Cardiac muscle cell (in vitro differentiated cells and primary cell): ENCODE results near the gene FARS2. TPM values are rescaled to one million over a fixed set of nuclear protein-coding genes. Genes with fewer than 3 reads are reported as not detected.

ENCODE experiments used
- DNase-seq, 2 donors: peaks; one replicate each; pipeline versions ENCODE4 v3.0.0 to v3.0.0-alpha.2; 2010 to 2017; ENCODE audit warnings: low read depth in 1 of 2, low spot score in 1 of 2
- H3K27ac ChIP-seq: fragments of 200-600 bp; sonication (generic); 2 replicates; pipeline ENCODE4 v1.5.1; 2016
- H3K27me3 ChIP-seq: fragments of 200-600 bp; sonication (generic); 2 replicates; pipeline ENCODE4 v1.6.0; 2016; ENCODE audit warnings: control low read depth
- H3K36me3 ChIP-seq: fragments of 200-600 bp; sonication (generic); 2 replicates; pipeline ENCODE4 v1.5.1; 2016; ENCODE audit warnings: control low read depth
- H3K4me1 ChIP-seq: fragments of 200-600 bp; sonication (generic); 2 replicates; pipeline ENCODE4 v1.8.1; 2017; ENCODE audit warnings: low read depth, mild to moderate bottlenecking, mixed run types
- H3K4me3 ChIP-seq: fragments of 200-600 bp; sonication (generic); 2 replicates; pipeline ENCODE4 v1.5.1; 2016; ENCODE audit warnings: mild to moderate bottlenecking
- H3K9me3 ChIP-seq: fragments of 200-600 bp; sonication (generic); 2 replicates; pipeline ENCODE4 v1.5.1; 2017; ENCODE audit warnings: low read depth, mild to moderate bottlenecking, control low read depth
- polyA plus RNA-seq: library from polyadenylated mRNA; unstranded; fragments of >200 nt; fragmentation: Nextera tagmentation; extraction: Ambion mirVana; gene quantifications from 2 replicates; pipeline ENCODE4 v1.2.1, GENCODE V29; 2016
- total RNA-seq: library from RNA; depleted of rRNA; stranded (reverse); fragments of >200 nt; gene quantifications from 2 replicates; pipeline ENCODE4 v1.2.3, GENCODE V29; 2016
- TF ChIP-seq, protein P1 (sequence below): IDR thresholded peaks from 2 replicates; pipeline ENCODE4 v1.5.1; 2012; ENCODE audit warnings: low read depth, mild to moderate bottlenecking, low read length

The FARS2 gene
- total and polyA plus RNA-seq, 2 experiments from 2014 or later = 12.4 to 22.5 TPM

GRCh38 chr6:5567890-5568289 is 306.6 kb downstream of the FARS2 start:
- Histone ChIP-seq H3K27ac (peak overlapping the region; percentile 48), H3K36me3 (no peaks in the 10 kb centered on the region), H3K4me3 (no peak overlapping the region), H3K4me1 (no peaks in the 10 kb centered on the region), H3K9me3 (no peaks in the 10 kb centered on the region), H3K27me3 (no peaks in the 10 kb centered on the region)
- DNase-seq = no peak
- TF ChIP-seq, protein P1, sequence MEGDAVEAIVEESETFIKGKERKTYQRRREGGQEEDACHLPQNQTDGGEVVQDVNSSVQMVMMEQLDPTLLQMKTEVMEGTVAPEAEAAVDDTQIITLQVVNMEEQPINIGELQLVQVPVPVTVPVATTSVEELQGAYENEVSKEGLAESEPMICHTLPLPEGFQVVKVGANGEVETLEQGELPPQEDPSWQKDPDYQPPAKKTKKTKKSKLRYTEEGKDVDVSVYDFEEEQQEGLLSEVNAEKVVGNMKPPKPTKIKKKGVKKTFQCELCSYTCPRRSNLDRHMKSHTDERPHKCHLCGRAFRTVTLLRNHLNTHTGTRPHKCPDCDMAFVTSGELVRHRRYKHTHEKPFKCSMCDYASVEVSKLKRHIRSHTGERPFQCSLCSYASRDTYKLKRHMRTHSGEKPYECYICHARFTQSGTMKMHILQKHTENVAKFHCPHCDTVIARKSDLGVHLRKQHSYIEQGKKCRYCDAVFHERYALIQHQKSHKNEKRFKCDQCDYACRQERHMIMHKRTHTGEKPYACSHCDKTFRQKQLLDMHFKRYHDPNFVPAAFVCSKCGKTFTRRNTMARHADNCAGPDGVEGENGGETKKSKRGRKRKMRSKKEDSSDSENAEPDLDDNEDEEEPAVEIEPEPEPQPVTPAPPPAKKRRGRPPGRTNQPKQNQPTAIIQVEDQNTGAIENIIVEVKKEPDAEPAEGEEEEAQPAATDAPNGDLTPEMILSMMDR = no peak

GRCh38 chr6:5569491-5569890 is 308.2 kb downstream of the FARS2 start:
- DNase-seq = no peak
- TF ChIP-seq, protein P1 = no peak

GRCh38 chr6:5570641-5571040 is 309.3 kb downstream of the FARS2 start:
- H3K36me3 ChIP-seq = no peaks in the 10 kb centered on the region
- TF ChIP-seq, protein P1 = no peak
- no peak overlapping the region for H3K4me3 ChIP-seq
- H3K4me1 ChIP-seq = no peaks in the 10 kb centered on the region
- no peaks in the 10 kb centered on the region for H3K27me3 ChIP-seq
- H3K9me3 ChIP-seq = no peaks in the 10 kb centered on the region
- no peak for DNase-seq
- no peak overlapping the region for H3K27ac ChIP-seq

More at GRCh38 chr6:5569491-5569890, 308.2 kb downstream of the FARS2 start:
- H3K4me1 ChIP-seq = no peaks in the 10 kb centered on the region
- H3K9me3 ChIP-seq = no peaks in the 10 kb centered on the region
- no peaks in the 10 kb centered on the region for H3K36me3 ChIP-seq
- H3K27ac ChIP-seq = no peak overlapping the region
- no peaks in the 10 kb centered on the region for H3K27me3 ChIP-seq
- H3K4me3 ChIP-seq = no peak overlapping the region

DNA sequence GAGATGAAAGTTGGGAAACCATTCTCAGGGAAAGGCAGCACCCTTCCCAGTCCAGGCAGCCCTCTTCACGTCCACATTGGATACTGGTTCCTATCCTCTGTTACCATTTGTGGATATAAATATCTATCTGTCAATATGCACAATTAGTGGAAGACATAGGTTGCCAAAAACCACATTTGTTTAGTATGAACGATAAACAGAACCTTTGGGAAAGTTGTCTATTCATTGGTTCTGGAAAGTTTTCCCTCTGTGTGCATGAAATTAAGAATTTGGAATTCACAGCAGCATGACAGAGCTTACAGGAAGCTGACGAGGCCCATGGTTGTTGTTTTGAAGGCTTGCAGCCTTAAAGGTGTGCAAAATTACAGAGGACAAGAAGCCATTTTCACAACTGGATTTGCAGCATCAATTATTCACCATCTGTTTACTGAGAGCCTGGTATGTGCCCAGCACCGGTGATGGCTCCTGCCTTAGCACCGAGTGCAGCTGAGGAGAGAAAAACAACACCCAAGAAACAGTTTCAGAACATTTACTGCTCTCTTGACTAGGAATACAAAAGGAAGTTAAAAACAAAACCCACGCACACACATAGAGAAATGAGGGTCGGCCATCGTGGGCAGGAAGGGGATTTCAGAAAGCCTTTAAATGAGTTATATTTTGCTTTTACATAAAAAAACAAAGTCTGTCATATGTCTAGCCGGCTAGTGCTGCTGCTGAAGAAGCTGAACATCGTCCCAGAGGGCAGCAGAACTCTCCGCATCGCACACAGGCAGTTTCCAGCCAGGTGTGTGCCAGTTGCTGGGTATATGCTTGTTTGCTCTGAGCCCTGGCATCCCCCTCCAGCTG is 319.6 kb downstream of the FARS2 start:
- no peak for DNase-seq
- H3K4me3 ChIP-seq = no peak overlapping the region
- TF ChIP-seq, protein P1 = no peak
- no peaks in the 10 kb centered on the region for H3K27me3 ChIP-seq
- H3K36me3 ChIP-seq = no peaks in the 10 kb centered on the region
- H3K9me3 ChIP-seq = no peaks in the 10 kb centered on the region
- no peaks in the 10 kb centered on the region for H3K4me1 ChIP-seq
- no peak overlapping the region for H3K27ac ChIP-seq

- no peak overlapping the region for H3K4me3 ChIP-seq
- no peak for DNase-seq
- H3K27ac ChIP-seq = no peak overlapping the region
Measured at GRCh38 chr6:5582762-5583161, 321.4 kb downstream of the FARS2 start.

More at GRCh38 chr6:5582762-5583161, 321.4 kb downstream of the FARS2 start:
- TF ChIP-seq, protein P1 = no peak
- Histone ChIP-seq H3K27me3 (no peaks in the 10 kb centered on the region), H3K4me1 (no peaks in the 10 kb centered on the region), H3K36me3 (no peaks in the 10 kb centered on the region), H3K9me3 (no peaks in the 10 kb centered on the region)
